HG03439 (cell line): Measurements from ENCODE around the gene ZBED6.
"Not testable (repeated sequence)": the region's sequence is repeated elsewhere in the genome, so short reads cannot be mapped to it uniquely, and the experiment has no call there.

Source experiments
- ATAC-seq: cut with Tn5 transposase; IDR thresholded peaks from one replicate; pipeline ENCODE4 v1.9.1; 2021; ENCODE audit warnings: mild to moderate bottlenecking, moderate library complexity; ENCODE audit not compliant: unreplicated experiment

ZBED6 gene, protein sequence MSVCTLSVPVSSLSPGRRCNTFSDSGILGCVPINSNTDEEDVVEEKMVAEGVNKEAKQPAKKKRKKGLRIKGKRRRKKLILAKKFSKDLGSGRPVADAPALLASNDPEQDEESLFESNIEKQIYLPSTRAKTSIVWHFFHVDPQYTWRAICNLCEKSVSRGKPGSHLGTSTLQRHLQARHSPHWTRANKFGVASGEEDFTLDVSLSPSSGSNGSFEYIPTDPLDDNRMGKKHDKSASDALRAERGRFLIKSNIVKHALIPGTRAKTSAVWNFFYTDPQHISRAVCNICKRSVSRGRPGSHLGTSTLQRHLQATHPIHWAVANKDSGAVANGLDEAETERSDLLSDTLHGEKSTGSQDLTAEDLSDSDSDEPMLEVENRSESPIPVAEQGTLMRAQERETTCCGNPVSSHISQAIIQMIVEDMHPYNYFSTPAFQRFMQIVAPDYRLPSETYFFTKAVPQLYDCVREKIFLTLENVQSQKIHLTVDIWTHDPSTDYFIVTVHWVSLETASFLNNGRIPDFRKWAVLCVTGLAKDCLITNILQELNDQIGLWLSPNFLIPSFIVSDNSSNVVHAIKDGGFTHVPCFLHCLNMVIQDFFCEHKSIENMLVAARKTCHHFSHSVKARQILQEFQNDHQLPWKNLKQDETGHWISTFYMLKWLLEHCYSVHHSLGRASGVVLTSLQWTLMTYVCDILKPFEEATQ (N-terminal part only)

DNA sequence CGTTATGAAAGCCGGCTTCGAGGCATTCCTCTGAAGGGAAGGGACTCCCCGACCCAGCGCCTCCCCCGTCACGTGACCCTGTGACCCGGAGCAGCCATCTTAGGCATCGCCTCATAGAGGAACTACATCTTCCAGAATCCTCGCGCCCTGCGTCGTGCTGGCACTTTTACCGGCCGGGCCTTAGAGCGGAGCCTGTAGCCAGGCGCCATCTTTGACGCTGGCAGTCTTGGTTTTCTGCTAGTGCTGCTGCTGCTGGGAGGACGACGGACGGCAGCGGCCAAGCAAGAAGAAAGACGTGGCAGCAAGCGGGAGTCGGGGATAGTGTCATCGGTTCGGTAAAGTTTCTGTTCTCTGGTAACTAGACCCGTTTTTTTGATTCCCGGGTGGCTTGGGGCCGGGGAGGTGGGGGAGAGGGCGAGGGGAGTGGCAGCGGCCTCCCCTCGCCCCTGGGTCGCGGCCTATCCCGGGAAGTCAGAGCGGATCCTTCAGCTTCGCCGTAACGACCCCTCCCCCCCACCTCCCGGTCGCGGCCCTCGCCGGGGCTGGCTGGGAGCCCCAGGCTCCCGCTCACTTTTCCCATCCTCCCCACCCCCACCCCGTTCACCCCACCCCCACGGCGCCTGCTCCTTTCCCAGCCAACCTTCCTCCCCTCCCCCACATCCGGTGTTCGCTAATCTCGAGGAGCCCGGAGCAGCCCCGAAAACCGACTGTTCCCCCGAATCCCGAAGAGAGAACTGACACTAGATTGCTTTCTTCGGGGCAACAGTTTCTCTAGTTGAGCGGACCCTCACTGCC lies at the start of gene ZBED6, which contains the start of gene ZC3H11A:
Gene ZBED6, plus strand, starts transcription at position 183 of the 795 bp plus-strand sequence. CDS start 1,900 bp downstream, outside the sequence.
Gene ZC3H11A, plus strand, starts transcription at position 183 of the 795 bp plus-strand sequence. CDS start 21,448 bp downstream, outside the sequence.
- peak; percentile 96 for ATAC-seq

DNA sequence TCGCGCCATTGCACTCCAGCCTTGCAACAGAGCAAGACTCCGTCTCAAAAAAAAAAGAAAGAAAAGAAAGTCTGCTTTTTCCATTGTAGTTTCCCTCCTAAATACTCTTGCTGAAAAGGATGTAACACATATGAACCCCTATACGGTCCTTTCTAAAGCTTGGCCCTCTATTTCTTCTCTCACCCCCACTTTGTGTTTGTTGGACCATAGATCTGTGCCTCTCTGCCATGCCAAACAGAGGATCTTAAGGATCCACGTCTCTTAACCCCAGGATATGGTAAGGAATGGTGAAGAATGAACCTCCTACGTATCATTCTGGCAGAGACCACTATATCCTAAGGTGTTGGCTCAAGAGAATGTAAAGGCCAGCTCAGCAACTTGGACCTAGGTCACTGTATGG lies 49.1 kb upstream of the ZBED6 start:
- ATAC-seq, result no peak

- no peak for ATAC-seq
Observed at GRCh38 chr1:203751051-203751450, 44.4 kb upstream of the ZBED6 start.

DNA sequence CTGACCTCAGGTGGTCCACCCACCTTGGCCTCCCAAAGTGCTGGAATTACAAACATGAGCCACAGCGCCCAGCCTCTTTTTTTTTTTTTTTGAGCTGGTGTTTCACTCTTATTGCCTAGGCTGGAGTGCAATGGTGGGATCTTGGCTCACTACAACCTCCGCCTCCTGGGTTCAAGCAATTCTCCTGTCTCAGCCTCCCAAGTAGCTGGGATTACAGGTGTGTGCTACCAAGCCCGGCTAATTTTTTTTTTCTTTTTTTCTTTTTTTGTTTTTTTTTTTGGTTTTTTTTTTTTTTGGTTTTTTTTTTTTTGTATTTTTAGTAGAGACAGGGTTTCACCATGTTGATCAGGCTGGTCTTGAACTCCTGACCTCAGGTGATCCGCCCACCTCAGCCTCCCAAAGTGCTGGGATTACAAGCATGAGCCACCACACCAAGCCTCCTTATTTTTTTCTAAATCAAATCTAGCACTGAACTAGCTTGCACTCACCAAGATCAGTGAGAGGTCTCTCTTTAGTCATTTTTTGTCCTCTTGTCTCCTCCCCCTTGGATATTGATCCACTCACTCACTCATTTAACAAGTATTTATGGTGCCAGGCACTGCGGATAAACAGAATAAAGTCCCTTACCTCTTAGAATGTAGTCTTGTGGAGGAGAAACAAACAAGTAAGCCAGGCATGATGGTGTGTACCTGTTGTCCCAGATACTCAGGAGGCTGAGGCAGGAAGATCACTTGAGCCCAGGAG lies 43.6 kb upstream of the ZBED6 start:
- not testable (repeated sequence) for ATAC-seq

- ATAC-seq, result peak; percentile 44
Observed at GRCh38 chr1:203754455-203754864, 41.0 kb upstream of the ZBED6 start.

- no peak for ATAC-seq
Observed at GRCh38 chr1:203756036-203756435, 39.4 kb upstream of the ZBED6 start.

GRCh38 chr1:203758749-203759148 lies 36.7 kb upstream of the ZBED6 start:
- ATAC-seq, result not testable (repeated sequence)

DNA sequence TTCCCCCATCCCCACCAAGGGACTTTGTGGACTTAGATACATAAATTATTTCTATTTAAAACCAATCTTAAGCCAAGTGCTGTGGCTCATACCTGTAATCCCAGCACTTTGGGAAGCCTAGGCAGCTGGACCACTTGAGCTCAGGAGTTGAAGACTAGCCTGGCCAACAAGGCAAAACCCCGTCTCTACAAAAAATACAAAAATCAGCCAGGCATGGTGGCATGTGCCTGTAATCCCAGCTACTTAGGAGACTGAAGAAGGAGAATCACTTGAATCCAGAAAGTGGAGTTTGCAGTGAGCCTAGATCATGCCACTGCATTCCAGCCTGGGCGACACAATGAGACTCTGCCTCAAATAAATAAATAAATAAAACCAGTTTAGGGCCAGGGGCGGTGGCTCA lies 34.9 kb upstream of the ZBED6 start:
- ATAC-seq, result no peak

DNA sequence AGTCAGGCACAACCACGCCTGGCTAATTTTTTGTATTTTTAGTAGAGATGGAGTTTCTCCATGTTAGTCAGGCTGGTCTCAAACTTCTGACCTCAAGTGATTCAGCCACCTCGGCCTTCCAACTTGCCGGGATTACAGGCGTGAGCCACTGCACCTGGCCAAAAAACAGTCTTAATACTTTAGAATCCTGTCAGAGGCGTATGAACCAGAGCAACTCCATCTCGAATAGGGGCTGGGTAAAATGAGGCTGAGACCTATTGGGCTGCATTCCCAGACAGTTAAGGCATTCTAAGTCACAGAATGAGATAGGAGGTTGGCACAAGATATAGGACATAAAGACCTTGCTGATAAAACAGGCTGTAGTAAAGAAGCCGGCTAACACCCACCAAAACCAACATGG lies 33.5 kb upstream of the ZBED6 start:
- not testable (repeated sequence) for ATAC-seq

GRCh38 chr1:203763505-203763904 lies 31.9 kb upstream of the ZBED6 start:
- ATAC-seq, result no peak

DNA sequence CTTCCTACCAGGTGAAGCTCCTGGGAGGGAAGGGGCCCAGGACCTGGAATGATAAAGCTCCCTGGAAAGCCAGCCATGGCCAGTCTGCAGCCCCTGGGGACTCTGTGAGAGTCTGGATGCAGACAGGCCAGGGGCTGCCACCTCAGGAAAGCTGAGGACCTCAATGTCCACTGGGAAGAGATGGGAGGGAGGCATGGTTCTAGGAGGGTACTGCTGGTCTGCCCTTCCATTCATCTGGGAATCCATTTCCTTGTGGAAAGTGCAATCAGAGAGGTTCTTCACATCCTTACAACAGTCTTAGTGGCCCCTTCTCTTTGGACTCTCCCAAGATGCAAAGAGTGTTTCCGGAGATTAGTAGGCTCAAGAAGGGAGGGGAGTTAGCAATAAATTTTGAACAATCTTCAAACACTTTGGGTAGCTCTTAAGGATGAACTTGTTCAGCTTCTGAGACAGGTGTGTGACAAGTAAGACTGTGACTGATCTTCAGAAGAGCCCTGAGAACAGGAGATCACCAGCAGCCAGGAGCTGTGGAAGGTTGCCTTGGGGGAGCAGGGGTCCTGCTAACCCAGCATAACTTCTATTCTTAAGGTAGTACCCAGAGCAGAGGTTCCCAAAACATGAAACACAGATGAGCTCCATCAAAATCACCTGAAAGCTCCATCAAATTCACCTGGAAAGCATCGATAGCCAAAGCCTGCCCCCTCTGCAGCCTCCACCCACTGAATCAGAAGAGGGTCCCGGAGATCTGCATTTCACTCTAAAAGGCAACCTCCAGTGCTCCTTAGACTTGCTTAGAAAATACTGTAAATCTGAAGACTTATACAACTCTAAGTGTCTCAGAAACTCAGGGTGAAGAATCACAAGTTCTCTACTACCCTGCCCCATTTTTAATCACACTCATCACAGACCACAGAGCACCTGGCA lies 31.1 kb upstream of the ZBED6 start:
- ATAC-seq, result peak; percentile 13

DNA sequence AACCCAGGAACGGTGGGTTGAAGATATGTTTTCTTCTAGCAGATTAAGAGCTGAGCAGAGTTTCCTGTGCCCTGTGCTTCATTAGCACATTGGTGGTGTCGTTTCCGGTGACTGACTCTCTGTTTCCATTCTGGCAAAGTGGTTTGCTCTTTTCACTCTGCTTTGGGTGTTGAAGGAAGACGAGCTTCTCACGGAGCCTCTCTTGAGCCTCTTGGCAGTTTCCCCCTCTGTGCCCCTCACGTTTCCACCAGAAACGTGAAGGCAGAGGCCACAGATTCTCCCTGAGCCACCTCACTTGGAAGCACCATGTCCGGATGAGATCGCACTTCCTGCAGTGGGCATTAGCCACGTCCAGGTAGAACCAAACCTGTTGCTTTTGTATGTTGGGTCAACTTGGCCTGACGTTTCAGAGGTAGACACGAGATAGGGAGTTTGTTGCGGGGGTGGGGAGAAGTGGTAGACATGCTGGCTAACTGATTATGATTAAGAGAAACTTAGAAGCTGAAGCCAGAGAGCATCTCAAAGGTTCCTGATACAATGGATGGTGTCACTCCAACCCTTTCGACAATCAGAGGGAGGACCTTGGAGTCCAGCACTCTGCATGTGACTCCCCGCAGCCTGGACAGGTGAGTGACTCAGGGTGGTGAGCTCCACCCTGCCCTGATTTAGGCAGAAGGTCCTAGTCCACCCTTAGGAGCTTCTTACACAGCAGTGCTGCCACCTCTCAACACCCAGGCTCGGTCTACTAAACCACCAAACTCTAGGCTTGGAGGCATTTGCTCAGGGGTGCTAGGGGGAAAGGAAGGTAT lies 30.2 kb upstream of the ZBED6 start, which contains the start of gene LAX1:
Gene LAX1, plus strand, starts transcription at position 155 of the 809 bp plus-strand sequence. Its CDS starts 383 bp downstream, at position 538.
- peak; percentile 67 for ATAC-seq

DNA sequence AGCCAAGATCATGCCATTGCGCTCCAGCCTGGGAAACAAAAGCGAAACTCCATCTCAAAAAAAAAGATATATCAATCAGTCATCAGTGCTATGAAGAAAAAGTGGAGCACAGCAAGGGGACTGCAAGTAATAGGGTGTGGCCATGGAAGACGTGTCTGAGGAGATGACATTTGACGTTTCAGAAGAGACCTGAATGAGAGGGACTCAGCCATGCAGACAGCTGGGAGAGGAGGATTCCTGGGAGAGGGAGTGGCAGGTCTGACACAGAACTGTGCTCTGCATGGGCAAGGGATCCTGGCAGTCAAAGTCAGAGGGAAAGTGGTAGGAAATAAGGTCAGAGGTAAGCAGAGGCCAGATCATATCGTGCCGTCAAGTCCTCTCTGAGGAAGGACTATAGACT lies 27.2 kb upstream of the ZBED6 start:
- no peak for ATAC-seq

DNA sequence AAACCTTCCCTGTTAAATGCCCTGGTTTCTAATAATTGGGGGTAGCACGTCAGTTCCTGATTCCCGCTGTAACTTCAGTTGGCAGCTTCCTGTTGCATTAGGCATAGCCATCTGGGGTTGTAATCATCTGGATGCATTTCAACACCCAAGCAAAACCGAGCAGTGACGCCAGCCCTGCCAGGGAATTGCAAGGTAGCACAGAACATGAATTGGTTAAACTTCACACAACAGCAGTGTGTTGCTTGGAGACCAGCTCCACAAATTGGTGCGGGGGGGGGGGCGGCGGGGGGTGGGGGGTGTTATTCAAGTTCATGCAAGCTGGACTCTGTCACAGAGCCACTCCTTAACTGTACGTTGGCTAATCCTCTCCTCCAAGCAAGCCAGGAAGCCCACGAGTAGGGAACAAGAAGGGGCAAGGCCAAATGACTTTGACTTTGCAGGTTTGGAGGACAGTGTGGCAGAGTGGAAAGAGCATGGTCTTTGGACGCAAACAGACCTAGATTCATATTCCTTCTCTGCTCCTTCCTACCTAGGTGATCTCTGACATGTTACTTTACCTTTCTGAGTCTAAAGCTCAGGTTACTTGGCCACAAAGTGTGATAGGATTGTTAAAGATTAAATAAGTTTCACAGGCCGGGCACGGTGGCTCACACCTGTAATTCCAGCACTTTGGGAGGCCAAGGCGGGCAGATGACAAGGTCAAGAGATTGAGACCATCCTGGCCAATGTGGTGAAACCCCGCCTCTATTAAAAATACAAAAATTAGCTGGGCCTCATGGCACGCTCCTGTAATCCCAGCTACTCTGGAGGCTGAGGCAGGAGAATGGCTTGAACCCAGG lies 25.7 kb upstream of the ZBED6 start:
- no peak for ATAC-seq

DNA sequence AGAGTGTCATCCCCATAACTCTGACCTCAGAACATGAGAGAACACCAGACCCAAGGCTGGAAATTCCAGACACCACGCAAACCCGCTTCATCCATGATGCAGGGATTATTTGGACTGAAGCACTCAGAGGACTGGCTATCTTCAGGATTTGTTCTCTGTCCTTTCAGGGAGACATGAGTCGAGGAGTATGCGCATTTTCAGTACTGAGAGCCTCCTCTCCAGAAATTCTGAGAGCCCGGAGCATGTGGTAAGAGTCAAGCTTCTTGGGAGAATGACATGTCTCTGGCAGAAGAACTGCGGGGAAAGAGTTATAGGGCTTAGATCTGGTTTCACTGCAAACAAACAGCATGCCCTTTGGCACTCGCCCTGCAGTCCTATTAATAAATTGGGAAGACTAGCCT lies 23.5 kb upstream of the ZBED6 start:
- ATAC-seq, result no peak

DNA sequence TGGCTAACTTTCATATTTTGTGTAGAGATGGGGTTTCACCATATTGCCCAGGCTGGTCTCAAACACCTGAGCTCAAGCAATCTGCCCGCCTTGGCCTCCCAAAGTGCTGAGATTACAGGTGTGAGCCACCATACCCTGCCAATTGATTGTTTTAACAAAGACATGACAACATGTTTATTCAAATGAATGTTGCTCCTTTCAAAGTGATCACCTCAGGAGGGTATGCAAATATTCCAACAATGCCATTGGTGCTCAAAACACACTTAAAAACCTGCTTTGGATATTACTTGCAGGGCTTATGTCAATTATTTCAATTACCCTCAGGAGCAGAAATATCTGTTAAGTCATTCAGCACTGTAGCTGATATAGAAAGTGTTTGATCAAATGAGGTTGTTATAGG lies 22.6 kb upstream of the ZBED6 start:
- ATAC-seq, result no peak

- no peak for ATAC-seq
Observed at GRCh38 chr1:203776636-203777035, 18.8 kb upstream of the ZBED6 start.

GRCh38 chr1:203777596-203777995 lies 17.8 kb upstream of the ZBED6 start:
- no peak for ATAC-seq
